Activated gamma-delta T cell (primary cell): ENCODE data around the gene REEP1.
"Not testable (repeated sequence)": the region's sequence is repeated elsewhere in the genome, so short reads cannot be mapped to it uniquely, and the experiment has no call there.

Source experiments
- DNase-seq: peaks from one replicate; lab custom pipeline; 2025; lab: John Stamatoyannopoulos, UW

REEP1 gene

GRCh38 chr2:86345783-86346370 lies 8.5 kb upstream of the REEP1 start:
- DNase-seq, result not testable (repeated sequence)

DNA sequence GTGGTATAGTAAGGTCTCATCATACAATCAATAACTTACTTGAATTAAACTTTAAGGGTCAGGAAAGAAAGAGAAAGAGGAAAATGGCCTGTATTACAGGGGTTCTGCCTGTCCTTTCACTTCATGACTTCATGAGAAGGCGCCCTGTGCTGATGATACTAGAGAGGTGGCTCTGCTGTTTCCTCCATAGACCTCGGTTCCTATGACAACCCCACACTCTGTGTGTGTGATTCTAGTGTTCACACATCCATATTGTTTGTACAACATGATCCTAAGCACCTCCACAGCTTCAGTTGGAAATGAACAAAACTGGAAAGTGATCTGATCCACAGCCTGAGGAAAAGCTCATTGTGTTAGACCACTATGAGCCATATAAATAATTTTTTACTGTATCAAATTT lies 7.0 kb upstream of the REEP1 start:
- DNase-seq, result no peak

GRCh38 chr2:86342488-86342887 lies 5.1 kb upstream of the REEP1 start:
- DNase-seq, result no peak

- no peak for DNase-seq
These were observed 4.0 kb upstream of the REEP1 start for GRCh38 chr2:86341470-86341869.

DNA sequence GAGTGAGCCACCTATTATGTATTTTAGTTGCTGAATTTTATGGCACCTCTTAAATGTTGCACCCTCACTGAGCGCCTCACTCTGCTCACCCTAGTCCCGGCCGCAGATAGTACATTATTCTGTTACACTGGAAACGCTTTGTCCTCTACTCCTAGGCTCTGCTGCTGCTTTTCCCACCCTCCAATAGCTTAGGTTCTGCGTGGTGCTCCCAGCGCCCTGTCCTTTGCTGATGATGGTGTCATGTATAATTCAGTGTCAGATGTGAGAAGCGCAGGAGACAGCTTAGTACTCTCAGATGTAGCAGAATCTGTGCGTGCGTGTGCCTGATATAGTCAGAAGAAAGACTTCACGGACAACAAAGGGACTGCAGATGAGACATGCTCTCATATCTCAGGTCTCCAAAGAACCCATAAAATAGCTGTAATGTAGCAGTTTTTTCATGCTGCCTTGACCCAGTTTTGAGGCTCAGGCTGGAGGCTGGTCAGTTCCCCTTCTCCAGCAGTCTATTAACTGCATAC lies 1.4 kb upstream of the REEP1 start:
- no peak for DNase-seq

GRCh38 chr2:86336675-86337243 lies 667 bp downstream of the REEP1 start:
- DNase-seq, result no peak

- DNase-seq, result no peak
These were observed 1.4 kb downstream of the REEP1 start for GRCh38 chr2:86335865-86336674.

DNA sequence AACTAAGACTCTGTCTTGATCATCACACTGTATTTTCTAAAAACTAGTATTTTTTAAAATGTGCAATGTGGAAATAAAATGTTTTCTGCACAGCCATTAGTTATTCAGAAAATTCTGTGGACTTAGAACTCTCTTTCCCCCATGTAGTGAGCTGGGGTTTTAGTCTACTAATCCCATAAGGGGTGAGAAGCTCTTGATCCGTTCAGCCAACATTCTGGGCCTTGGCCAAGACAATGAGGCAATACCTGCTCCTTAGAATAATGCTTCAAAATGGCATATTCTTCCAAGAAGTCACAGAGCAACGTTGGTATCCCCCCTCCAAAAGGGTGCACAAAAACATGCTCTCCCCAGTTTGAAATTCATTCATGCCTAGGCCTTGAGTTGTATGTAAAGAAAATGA lies 4.0 kb downstream of the REEP1 start:
- no peak for DNase-seq

DNA sequence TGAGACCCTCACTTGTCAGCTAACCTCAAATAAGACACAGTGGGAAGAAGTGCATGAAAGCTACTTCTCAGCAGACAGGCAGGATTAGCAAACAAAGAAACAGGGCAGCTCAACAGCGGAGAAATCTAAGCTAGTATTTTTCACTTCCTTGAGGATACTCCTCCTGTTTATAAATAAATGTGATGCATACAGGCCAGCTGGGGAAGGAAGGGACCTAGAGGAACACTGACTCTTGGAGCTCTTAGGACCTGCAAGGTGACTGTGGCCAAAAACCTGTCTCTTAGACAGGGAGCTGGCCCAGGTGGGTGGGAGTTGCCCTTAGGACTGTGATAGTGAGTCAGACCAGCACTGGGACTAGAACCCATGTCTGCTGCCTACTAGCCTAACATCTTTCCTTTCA lies 4.8 kb downstream of the REEP1 start:
- DNase-seq, result no peak

DNA sequence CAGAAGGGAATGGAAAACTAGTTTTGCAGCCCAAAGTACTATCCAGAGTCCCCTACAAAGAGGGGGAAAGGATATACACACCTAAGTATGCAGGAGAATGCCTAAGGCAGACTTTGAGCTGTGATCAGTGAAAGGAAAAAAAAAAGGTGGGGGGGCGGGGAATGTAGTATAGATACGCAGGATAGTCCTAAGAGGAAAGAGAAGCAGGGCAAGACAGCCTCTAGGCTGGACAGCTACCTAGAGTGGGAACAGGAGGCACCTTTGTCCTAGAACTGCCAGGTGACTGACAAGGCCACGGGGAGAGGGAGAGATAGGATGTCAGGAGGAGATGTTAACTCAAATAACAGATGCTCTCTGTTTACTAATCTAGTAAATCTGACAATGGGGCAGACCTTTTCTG lies 6.0 kb downstream of the REEP1 start:
- DNase-seq, result no peak

DNA sequence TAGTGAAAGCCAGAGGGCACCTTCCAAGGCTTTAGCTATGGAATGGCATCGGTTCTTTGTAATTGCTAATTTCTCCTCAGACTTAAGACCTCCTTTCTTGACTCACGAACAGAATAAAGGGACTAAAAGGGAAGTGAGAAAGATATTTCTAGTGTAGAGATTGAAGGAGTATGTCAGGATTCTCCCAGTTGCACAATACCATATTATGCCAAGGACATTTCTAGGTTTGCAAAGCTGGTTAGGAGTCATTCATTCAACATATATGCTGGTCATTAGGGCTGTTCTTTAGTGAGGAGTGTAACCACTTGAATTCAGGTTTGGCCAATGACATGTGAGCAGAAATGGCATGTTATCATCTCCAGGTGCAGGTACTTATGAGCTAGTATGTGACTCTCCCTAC lies 7.4 kb downstream of the REEP1 start:
- DNase-seq, result no peak

- no peak for DNase-seq
These were observed 14.0 kb downstream of the REEP1 start for GRCh38 chr2:86323273-86324021.

DNA sequence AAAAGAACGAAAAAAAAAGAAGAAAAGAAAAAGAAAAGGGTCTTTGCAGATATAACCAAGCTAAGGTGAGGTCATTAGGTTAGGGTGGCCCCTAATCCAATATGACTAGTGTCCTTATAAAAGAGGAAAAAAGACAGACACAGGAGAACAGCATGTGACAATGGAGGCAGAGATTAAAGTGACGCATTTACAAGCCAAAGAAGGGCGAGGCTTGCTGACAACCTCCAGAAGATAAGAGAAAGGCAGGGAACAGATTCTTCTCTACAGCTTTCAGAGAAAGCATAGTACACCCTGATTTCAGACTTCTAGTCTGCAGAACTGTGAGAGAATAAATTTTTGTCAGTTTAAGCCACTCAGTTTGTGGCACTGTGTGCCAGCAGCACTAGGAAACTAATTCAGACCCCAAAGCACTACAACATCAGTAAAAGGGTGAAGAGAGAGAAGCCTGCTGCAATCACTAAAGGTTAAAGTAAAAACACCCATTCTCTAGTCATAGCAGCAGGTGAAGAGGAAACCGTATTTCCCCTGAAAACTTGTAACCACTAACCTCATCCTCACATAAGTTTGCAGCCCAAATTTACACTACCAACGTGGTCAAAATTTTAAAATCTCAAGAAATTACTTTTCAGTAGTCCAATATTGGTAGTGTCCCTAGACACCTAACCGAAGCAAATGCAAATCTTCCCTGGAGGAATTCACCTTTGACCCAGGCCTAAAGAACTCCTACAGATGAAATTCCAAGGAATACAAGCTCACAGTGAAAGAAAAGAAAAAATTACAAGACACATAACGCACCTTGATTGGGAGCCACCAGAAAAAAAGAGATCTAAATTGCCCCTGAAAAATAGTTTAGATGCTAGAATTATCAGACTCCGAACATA lies 17.5 kb downstream of the REEP1 start:
- DNase-seq, result no peak

DNA sequence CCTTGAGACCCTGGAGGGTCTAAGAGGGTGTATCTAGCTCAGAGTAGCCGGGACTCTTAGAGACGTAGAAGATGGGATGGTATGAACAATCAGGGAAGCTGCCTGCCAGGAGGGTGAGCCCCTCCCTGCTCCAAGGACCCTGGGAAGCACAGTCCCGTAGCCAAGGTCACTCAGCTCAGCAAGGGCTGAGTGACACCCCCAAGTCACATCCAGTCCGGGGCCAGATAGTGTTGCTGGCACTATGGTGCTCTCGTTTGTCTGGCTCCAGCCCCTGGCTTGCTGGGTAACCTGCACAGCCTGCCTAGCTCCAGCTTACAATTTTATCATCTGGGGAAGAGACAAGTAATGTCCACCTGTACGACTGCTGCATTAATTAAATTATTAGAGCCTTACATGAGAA lies 22.3 kb downstream of the REEP1 start:
- DNase-seq, result no peak

GRCh38 chr2:86314125-86314524 lies 23.3 kb downstream of the REEP1 start:
- DNase-seq, result no peak

DNA sequence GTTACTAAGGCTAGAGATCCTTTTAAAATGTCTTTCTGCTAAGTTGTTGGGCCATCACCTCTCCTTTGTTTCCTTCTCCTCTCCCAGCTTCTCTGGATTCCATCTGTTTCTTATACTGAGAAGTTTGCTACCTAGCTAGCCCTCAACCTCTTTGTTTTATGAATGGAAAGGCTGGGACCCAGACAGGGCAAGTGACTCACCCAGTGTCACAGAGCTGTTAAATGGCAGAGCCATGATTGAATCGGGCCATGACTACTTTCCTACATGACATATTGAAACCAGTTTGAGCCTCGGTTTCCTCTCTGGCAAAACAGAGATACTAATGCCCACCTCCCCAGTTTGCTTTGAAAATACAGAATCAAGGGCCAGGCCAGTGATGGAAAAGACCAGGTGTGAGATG lies 24.1 kb downstream of the REEP1 start:
- DNase-seq, result no peak

- DNase-seq, result no peak
These were observed 25.5 kb downstream of the REEP1 start for GRCh38 chr2:86311879-86312278.

DNA sequence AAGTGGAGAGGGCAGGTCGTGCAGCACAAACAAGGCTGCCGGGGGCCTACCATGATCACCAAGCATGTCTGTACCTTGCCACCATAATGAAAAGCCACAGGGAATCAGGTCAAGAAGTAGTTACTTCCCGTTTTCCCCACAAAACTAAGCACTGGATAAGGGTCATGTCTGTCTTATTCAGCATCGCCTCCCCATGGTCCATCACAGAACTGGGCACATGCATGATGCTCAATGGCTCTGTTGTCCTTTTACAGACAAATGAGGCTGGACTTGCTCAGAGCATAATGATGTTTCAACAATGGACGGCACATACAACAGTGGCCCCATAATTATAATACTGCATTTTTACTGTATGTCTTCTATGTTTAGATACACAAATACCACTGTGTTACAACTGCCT lies 27.5 kb downstream of the REEP1 start:
- DNase-seq, result no peak

DNA sequence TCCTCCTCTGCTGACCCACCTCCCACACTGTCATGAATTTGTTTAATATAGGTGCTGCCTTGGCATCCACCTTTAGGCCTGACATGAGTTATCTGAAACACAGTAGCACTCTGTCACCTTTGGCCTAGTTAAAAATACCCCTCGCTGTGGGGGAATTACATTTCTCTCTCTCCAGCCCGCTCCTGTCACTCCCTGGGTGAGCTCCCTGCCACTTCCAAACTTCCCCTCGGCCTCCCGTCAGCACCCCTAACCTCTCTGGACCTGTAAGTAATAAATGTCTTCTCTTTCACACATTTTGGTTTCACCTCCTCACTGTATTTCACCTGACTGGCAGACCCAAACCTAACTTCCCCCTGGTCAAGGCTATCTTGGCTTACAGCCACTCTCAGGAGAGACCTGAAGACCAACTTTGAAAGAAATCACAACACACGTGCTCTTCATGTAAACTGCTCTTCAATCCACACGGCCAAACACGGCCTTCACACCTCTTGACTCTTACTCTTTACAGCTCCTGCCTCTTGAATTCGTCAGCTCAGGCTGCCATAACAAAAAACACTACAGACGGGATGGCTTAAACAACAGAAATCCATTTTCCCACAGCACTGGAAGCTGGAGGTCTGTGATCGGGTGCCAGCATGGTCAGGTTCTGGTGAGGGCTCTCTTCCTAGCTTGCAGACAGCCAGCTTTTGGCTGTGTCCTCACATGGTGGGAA lies 28.3 kb downstream of the REEP1 start:
- no peak for DNase-seq

GRCh38 chr2:86308356-86308755 lies 29.1 kb downstream of the REEP1 start:
- no peak for DNase-seq

DNA sequence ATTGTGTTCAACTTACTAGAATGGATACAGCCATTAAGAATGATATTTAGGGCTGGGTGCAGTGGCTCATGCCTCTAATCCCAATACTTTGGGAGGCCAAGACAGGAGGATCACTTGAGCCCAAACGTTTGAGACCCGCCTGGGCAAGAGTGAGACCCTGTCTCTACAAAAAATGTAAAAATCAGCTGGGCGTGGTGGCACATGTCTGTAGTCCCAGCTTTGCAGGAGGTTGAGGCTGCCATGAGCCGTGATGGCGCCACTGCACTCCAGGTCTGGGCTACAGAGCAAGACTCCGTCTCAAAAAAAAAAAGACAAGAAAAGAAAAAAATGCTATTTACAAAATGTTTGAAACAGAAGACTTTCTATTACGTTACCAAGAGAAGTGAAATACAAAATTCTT lies 30.0 kb downstream of the REEP1 start:
- DNase-seq, result no peak
